ENCODE data around the gene THYN1.

The THYN1 gene

DNA sequence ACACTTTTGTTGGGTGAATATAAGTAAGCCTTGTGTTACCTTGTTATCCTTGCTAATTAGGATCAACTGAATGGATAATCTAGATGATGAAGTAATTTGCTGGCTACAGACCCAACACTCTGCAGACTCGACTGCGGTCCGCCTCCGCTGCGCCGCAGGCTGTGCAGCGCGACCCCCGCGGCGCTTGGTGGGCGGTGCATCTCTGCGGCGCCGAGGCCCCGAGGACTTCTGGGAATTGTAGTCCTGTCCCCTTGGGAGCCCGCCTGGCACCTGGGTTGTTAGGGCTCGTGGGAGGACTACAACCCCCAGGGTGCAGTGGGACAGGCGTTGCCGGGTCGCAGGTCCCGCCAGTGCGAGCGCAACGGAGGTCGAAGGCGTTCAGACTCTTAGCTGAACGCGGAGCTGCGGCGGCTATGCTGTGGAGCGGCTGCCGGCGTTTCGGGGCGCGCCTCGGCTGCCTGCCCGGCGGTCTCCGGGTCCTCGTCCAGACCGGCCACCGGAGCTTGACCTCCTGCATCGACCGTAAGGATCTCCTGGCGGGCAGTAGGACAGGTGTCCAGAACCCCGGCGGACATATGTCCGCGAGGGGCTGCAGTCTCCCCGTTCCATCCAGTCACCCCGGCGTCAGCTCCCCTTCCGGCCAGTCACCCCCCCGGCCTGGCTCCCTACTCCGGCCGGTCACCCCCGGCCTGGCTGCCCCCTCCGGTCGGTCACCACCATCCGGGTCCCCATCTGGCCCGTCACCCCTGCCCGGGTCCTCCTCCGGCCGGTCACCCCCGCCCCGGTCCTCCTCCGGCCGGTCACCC, at the start of gene THYN1, which contains the start of gene ACAD8:
THYN1 (minus strand) TSS at position 165 of the 806 bp plus-strand sequence. CDS start 470 bp downstream, outside the sequence.
ACAD8 (plus strand) TSS at position 381 of the 806 bp plus-strand sequence; CDS start at position 414, 33 bp downstream.
- H3K4me3 ChIP-seq (ENCODE audit: low read depth, low read length, poor library complexity, severe bottlenecking): peak within 1 kb of the TSS; percentile 71
- H4K20me1 ChIP-seq (ENCODE audit: insufficient read depth, low read length): no peaks in the 10 kb centered on the region
- no peak within 1 kb of the TSS for H3K27ac ChIP-seq (ENCODE audit: low read depth, low read length, poor library complexity, severe bottlenecking)
- H3K9ac ChIP-seq (ENCODE audit: low read length): peak within 1 kb of the TSS; percentile 71
- no peaks in the 10 kb centered on the region for H3K9me3 ChIP-seq (ENCODE audit: low read length)
- no peak for TF ChIP-seq EZH2 (IDR thresholded peaks at IDR 0.05; ENCODE audit: borderline replicate concordance, low read length)
- TF ChIP-seq, protein P1, sequence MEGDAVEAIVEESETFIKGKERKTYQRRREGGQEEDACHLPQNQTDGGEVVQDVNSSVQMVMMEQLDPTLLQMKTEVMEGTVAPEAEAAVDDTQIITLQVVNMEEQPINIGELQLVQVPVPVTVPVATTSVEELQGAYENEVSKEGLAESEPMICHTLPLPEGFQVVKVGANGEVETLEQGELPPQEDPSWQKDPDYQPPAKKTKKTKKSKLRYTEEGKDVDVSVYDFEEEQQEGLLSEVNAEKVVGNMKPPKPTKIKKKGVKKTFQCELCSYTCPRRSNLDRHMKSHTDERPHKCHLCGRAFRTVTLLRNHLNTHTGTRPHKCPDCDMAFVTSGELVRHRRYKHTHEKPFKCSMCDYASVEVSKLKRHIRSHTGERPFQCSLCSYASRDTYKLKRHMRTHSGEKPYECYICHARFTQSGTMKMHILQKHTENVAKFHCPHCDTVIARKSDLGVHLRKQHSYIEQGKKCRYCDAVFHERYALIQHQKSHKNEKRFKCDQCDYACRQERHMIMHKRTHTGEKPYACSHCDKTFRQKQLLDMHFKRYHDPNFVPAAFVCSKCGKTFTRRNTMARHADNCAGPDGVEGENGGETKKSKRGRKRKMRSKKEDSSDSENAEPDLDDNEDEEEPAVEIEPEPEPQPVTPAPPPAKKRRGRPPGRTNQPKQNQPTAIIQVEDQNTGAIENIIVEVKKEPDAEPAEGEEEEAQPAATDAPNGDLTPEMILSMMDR (IDR thresholded peaks at IDR 0.05; ENCODE audit: low read length): no peak
- H3F3A ChIP-seq (ENCODE audit: insufficient read depth, low read length): no peaks in the 10 kb centered on the region
- H3K4me1 ChIP-seq (ENCODE audit: insufficient read depth, low read length, severe bottlenecking): peaks cover 18% of the 10 kb centered on the region
- peak within 1 kb of the TSS; percentile 85 for H3K4me2 ChIP-seq (ENCODE audit: low read length)
- no peaks in the 10 kb centered on the region for H3K9me2 ChIP-seq (ENCODE audit: low read depth, low read length)
- peak within 1 kb of the TSS; percentile 48; the same call in 1 of the 2 replicates for H2AFZ ChIP-seq (ENCODE audit: low read length)
- H3K27me3 ChIP-seq (ENCODE audit: insufficient read depth, low read length): no peaks in the 10 kb centered on the region
- no peaks in the 10 kb centered on the region for H3K79me2 ChIP-seq (ENCODE audit: insufficient read depth, low read length)
- H3K36me3 ChIP-seq (ENCODE audit: insufficient read depth, low read length): peaks cover 17% of the 10 kb centered on the region

DNA sequence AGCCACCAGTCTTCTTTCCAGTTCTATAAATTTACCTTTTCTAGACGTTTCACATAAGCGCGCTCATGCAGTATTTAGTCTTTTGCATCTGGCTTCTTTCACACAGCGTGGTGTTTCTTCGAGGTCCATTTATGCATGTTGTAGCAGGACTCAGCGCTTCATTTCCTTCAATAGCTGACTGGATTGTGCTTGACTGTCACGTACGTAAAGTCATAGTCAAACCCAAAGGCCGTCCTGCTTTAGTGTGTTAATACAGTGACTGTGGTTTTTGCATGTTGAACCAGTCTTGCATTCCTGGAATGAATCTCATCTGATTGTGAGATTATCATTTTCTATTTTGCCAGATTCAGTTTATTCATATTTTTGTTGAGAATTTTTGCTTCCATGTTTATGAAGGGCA, 41.5 kb upstream of the THYN1 start:
- no peaks in the 10 kb centered on the region for H3K4me1 ChIP-seq (ENCODE audit: insufficient read depth, low read length, severe bottlenecking)
- H3K9ac ChIP-seq (ENCODE audit: low read length): no peak overlapping the region
- no peaks in the 10 kb centered on the region for H3K9me3 ChIP-seq (ENCODE audit: low read length)
- TF ChIP-seq EZH2 (IDR thresholded peaks at IDR 0.05; ENCODE audit: borderline replicate concordance, low read length): no peak
- TF ChIP-seq, protein P1 (IDR thresholded peaks at IDR 0.05; ENCODE audit: low read length): no peak
- no peak overlapping the region for H3K27ac ChIP-seq (ENCODE audit: low read depth, low read length, poor library complexity, severe bottlenecking)
- no peak overlapping the region for H2AFZ ChIP-seq (ENCODE audit: low read length)
- no peak overlapping the region for H3K4me3 ChIP-seq (ENCODE audit: low read depth, low read length, poor library complexity, severe bottlenecking)
- H3K4me2 ChIP-seq (ENCODE audit: low read length): no peak overlapping the region
- no peaks in the 10 kb centered on the region for H4K20me1 ChIP-seq (ENCODE audit: insufficient read depth, low read length)
- H3F3A ChIP-seq (ENCODE audit: insufficient read depth, low read length): no peaks in the 10 kb centered on the region
- H3K9me2 ChIP-seq (ENCODE audit: low read depth, low read length): no peaks in the 10 kb centered on the region
- H3K27me3 ChIP-seq (ENCODE audit: insufficient read depth, low read length): no peaks in the 10 kb centered on the region
- H3K36me3 ChIP-seq (ENCODE audit: insufficient read depth, low read length): no peaks in the 10 kb centered on the region
- H3K79me2 ChIP-seq (ENCODE audit: insufficient read depth, low read length): no peaks in the 10 kb centered on the region

DNA sequence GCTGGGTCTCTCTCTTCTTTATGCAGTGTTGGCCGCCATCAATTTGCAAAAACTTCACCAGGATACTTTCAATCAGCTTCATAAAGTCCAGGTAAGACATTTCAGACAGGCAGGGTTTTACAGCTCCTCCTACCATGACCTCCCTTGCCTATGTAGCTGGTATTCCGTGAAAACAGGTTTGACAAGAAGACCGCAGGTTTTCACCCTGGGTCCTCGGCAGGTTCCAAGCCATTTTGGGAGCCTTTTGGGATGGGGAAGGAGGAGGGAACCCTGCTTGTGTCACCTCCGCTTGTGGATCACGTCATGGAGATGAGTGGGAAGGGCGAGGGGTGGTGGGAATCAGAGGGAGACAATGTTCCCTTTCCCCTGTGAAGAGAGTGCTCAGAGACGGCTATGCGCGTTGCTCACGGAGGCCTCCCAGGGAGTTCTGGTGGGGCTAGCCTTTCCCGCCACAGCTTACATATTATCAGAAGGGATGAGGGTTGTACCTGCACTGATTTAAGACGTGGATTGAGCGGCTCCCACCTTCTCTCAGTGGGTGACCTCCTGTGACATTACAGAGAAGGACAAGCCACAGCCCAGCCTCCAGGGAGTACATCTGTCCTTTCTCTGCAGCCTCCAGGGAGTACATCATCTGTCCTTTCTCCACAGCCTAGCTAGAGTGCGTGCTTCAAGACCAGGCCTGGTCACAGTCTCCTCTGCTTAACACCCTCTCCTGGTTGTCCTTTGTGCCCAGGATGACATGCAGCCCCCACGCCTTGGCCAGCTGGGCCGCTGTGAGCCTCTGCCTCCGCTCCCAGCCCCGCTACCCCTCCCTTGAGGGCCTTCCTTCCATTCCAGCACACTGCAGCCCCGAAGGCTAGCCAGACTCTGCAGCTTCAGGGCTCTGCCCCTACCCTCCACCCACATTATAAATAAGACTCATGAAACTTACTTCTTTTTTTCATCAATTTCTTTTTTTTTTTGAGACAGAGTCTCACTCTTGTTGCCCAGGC, 40.3 kb upstream of the THYN1 start:
- H3F3A ChIP-seq (ENCODE audit: insufficient read depth, low read length): no peaks in the 10 kb centered on the region
- H3K9me2 ChIP-seq (ENCODE audit: low read depth, low read length): no peaks in the 10 kb centered on the region
- no peaks in the 10 kb centered on the region for H3K4me1 ChIP-seq (ENCODE audit: insufficient read depth, low read length, severe bottlenecking)
- TF ChIP-seq, protein P1 (IDR thresholded peaks at IDR 0.05; ENCODE audit: low read length): no peak
- TF ChIP-seq EZH2 (IDR thresholded peaks at IDR 0.05; ENCODE audit: borderline replicate concordance, low read length): no peak
- H3K9ac ChIP-seq (ENCODE audit: low read length): no peak overlapping the region
- no peaks in the 10 kb centered on the region for H3K36me3 ChIP-seq (ENCODE audit: insufficient read depth, low read length)
- no peaks in the 10 kb centered on the region for H3K27me3 ChIP-seq (ENCODE audit: insufficient read depth, low read length)
- H3K79me2 ChIP-seq (ENCODE audit: insufficient read depth, low read length): no peaks in the 10 kb centered on the region
- no peak overlapping the region for H2AFZ ChIP-seq (ENCODE audit: low read length)
- H3K27ac ChIP-seq (ENCODE audit: low read depth, low read length, poor library complexity, severe bottlenecking): no peak overlapping the region
- H3K4me2 ChIP-seq (ENCODE audit: low read length): no peak overlapping the region
- no peak overlapping the region for H3K4me3 ChIP-seq (ENCODE audit: low read depth, low read length, poor library complexity, severe bottlenecking)
- H3K9me3 ChIP-seq (ENCODE audit: low read length): no peaks in the 10 kb centered on the region
- no peaks in the 10 kb centered on the region for H4K20me1 ChIP-seq (ENCODE audit: insufficient read depth, low read length)
